ENCODE measurements around the gene EYS. TPM values are rescaled to one million over a fixed set of nuclear protein-coding genes. Genes with fewer than 3 reads are reported as not detected.
"Not testable (repeated sequence)": the region's sequence is repeated elsewhere in the genome, so short reads cannot be mapped to it uniquely, and the experiment has no call there.

Gene EYS
- total RNA-seq, 1 donor from 2014 or later: 0.69 TPM

- DNase-seq: no peak
Observed at GRCh38 chr6:63805808-63806572, 1901.0 kb downstream of the EYS start.

GRCh38 chr6:63805345-63805744 lies 1901.7 kb downstream of the EYS start:
- DNase-seq: no peak

- no peak for DNase-seq
Observed at GRCh38 chr6:63804381-63804956, 1902.6 kb downstream of the EYS start.

GRCh38 chr6:63803371-63803770 lies 1903.7 kb downstream of the EYS start:
- DNase-seq: no peak

- no peak for DNase-seq
Observed at GRCh38 chr6:63802606-63803206, 1904.3 kb downstream of the EYS start.

- DNase-seq: not testable (repeated sequence)
Observed at GRCh38 chr6:63800386-63800785, 1906.6 kb downstream of the EYS start.

GRCh38 chr6:63799813-63800212 lies 1907.2 kb downstream of the EYS start:
- no peak for DNase-seq

GRCh38 chr6:63799313-63799712 lies 1907.7 kb downstream of the EYS start:
- no peak for DNase-seq

- no peak for DNase-seq
Observed at GRCh38 chr6:63798378-63798777, 1908.6 kb downstream of the EYS start.

GRCh38 chr6:63797721-63798120 lies 1909.3 kb downstream of the EYS start:
- no peak for DNase-seq

- DNase-seq: no peak
Observed at GRCh38 chr6:63795826-63796225, 1911.2 kb downstream of the EYS start.

- no peak for DNase-seq
Observed at GRCh38 chr6:63795006-63795405, 1912.0 kb downstream of the EYS start.

- no peak for DNase-seq
Observed at GRCh38 chr6:63793465-63794137, 1913.4 kb downstream of the EYS start.

- DNase-seq: no peak
Observed at GRCh38 chr6:63792736-63793464, 1914.1 kb downstream of the EYS start.

- no peak for DNase-seq
Observed at GRCh38 chr6:63790334-63790733, 1916.7 kb downstream of the EYS start.

GRCh38 chr6:63789699-63790098 lies 1917.3 kb downstream of the EYS start:
- DNase-seq: no peak

- DNase-seq: no peak
Observed at GRCh38 chr6:63788569-63788968, 1918.5 kb downstream of the EYS start.

- no peak for DNase-seq
Observed at GRCh38 chr6:63787021-63787420, 1920.0 kb downstream of the EYS start.

- no peak for DNase-seq
Observed at GRCh38 chr6:63785006-63785405, 1922.0 kb downstream of the EYS start.

- DNase-seq: no peak
Observed at GRCh38 chr6:63783096-63783495, 1923.9 kb downstream of the EYS start.

GRCh38 chr6:63774961-63775360 lies 1932.1 kb downstream of the EYS start:
- DNase-seq: no peak

GRCh38 chr6:63773200-63773599 lies 1933.8 kb downstream of the EYS start:
- DNase-seq: no peak
